NB4 (cell line): Measurements from ENCODE around the gene DPP4.

Experiments used
- DNase-seq: peaks from one replicate; pipeline ENCODE4 v3.0.0; 2010; ENCODE audit warnings: low read depth
- H3K4me3 ChIP-seq: one replicate; pipeline ENCODE4 v1.5.1; 2011; ENCODE audit warnings: mild to moderate bottlenecking, low read depth, low read length, moderate library complexity
- MYC ChIP-seq: IDR thresholded peaks from 2 replicates; pipeline ENCODE4 v1.6.1; 2011; ENCODE audit warnings: low read depth, low read length
- POLR2A ChIP-seq: IDR thresholded peaks from 2 replicates; pipeline ENCODE4 v1.6.1; 2011; ENCODE audit warnings: mild to moderate bottlenecking; ENCODE audit not compliant: insufficient read length; ENCODE audit errors: extremely low read depth
- TF ChIP-seq, protein P1 (sequence below): IDR thresholded peaks from one replicate; pipeline ENCODE4 v1.5.1; 2012; ENCODE audit warnings: low read depth, low read length
- TF ChIP-seq, protein P2 (sequence below): IDR thresholded peaks from 2 replicates; pipeline ENCODE4 v1.6.1; 2011; ENCODE audit warnings: low read depth, low read length

Gene DPP4

DNA sequence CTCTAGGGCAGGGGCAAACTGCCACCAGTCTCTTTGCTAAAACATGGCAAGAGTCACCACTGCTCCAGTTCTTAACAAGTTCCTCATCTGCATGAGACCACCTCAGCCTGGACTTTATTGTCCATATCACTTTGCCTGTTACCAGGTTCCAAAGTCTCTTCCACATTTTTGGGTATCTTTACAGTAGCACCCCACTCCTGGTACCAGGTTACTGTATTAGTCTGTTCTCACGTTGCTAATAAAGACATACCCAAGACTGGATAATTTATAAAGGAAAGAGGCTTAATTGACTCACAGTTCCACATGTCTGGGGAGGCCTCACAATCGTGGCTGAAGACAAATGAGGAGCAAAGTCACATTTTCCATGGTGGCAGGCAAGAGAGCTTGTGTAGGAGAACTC is 5.5 kb upstream of the DPP4 start:
- TF ChIP-seq MYC (no peak), POLR2A (no peak)
- TF ChIP-seq, protein P1, sequence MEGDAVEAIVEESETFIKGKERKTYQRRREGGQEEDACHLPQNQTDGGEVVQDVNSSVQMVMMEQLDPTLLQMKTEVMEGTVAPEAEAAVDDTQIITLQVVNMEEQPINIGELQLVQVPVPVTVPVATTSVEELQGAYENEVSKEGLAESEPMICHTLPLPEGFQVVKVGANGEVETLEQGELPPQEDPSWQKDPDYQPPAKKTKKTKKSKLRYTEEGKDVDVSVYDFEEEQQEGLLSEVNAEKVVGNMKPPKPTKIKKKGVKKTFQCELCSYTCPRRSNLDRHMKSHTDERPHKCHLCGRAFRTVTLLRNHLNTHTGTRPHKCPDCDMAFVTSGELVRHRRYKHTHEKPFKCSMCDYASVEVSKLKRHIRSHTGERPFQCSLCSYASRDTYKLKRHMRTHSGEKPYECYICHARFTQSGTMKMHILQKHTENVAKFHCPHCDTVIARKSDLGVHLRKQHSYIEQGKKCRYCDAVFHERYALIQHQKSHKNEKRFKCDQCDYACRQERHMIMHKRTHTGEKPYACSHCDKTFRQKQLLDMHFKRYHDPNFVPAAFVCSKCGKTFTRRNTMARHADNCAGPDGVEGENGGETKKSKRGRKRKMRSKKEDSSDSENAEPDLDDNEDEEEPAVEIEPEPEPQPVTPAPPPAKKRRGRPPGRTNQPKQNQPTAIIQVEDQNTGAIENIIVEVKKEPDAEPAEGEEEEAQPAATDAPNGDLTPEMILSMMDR: no peak
- TF ChIP-seq, protein P2, sequence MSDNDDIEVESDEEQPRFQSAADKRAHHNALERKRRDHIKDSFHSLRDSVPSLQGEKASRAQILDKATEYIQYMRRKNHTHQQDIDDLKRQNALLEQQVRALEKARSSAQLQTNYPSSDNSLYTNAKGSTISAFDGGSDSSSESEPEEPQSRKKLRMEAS: no peak
- no peak for DNase-seq
- H3K4me3 ChIP-seq: no peak overlapping the region

DNA sequence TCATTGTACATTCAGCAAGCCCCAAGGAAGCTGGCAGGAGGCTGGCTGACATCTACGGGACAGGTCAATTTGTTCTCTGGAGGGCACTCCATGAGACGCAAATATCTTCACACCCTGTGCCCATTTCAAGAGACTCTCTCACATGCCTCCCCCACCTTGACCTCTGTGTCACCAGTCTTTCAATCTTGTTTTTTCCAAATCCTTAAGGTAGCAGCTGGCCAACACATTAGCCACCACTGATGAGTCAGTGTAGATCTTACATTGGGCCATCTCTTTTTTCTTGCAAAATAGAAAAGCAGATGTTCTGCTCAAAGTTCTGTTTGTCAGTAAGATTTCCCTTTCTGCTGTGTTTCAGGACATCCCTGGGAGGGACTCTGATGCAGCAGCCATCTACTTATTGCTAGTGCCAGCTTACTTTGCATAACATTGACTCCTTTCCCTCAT is 1.7 kb upstream of the DPP4 start:
- DNase-seq: no peak
- no peak overlapping the region for H3K4me3 ChIP-seq
- TF ChIP-seq, protein P1: no peak
- TF ChIP-seq MYC (no peak), POLR2A (no peak)
- TF ChIP-seq, protein P2: no peak

DNA sequence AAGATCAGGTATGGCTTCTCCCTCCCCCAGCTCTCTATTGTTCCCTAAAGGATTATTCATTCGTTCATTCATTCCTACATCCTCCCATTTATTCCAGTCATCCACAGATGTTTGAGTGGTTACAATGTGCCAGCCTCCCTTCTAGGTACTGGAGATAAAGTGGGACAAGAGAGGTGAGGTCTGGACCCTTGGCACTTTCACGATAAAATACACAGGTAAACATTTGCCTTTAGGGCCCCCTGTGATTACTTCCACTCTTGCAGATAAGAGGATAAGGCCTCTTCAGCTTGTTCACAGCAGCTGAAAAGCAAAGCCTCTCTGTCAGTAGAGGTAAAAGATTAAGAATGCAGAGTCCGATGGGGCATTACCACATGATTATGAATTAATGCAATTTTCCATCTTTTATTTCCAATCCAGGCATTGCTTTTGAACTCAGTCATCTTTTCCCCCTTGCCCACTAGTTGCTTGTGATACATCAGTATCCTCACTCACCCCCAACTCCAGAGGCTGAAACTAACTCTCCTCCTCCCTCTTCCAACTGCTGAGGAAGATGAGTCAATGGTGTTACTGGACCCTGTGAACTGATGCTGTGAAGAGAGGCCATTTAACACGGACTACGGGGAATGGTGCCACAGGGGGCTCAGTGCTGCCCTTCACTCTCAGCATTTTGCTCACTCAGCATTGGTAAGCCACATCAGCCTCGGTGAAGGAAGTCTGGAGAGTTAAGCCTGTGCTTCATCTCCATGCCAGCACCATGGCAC is 1.1 kb upstream of the DPP4 start:
- no peak overlapping the region for H3K4me3 ChIP-seq
- TF ChIP-seq, protein P2: no peak
- TF ChIP-seq, protein P1: no peak
- no peak for TF ChIP-seq POLR2A
- no peak for TF ChIP-seq MYC
- no peak for DNase-seq

DNA sequence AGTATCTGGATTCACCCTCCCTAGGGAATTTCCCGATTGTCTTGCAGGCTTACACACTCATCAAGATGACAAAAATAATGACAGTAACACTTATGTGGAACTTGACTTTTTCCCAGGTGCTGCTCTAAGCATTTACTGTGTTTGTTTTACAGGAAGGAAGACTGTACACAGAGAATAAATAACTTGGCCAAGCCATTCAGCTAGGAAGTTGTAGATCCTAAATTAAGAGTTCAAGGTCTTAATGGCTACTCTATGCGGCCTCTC is 549 bp upstream of the DPP4 start:
- no peak for DNase-seq
- TF ChIP-seq MYC (no peak), POLR2A (no peak)
- TF ChIP-seq, protein P2: no peak
- TF ChIP-seq, protein P1: no peak
- H3K4me3 ChIP-seq: no peak overlapping the region

DNA sequence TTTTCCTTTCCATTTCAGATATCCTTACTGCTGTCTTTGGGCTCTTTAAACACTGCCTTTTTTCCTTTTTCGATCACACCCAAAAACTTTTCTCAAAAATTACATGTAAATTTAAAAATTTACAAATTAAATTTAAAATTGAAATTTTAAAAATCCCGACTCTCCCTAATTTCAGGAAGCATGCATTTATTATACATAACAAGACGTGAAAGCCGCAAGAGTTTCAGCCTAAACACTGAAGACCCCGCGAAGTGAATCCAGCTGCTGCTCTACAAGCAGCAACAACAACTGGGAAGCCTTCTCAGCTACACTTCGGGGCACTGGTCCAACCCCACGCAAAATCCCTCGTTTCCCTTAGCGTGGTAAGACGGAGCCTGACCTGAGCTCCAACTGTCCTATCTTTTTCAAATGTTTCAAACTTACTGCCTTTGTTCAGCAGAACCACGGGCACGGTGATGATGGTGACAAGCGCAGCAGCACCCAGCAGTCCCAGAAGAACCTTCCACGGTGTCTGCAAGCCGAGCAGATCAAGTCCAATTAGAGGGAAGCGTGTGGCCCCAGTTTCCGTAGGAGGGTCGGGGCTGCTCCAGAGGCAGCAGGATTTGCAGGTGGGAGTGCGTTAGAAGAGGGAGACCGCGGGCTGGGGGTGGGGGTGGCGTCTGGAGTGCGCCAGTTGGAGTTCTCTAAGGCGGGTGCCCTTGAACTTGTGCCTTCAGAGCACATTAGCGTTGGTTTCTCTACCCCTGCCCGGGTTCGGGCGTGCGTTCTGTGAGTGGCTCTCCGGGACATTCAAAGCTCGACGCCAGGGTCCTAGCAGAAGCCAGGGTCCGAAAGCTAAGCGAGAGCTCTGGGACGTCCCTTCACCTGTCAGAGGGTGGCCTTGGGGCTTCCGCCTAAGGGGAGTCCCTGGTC is 783 bp downstream of the DPP4 start:
- no peak overlapping the region for H3K4me3 ChIP-seq
- DNase-seq: no peak
- TF ChIP-seq, protein P2: no peak
- TF ChIP-seq, protein P1: no peak
- no peak for TF ChIP-seq MYC
- no peak for TF ChIP-seq POLR2A
